ENCODE data around the gene COX7A2. TPM values are rescaled to one million over a fixed set of nuclear protein-coding genes. Genes with fewer than 3 reads are reported as not detected.

COX7A2 gene
- total RNA-seq, 2 donors from 2014 or later = 50.1 to 139 TPM

- ATAC-seq (no peak), DNase-seq (peak in 1 of 4 donors; percentile 18)
- H3K9me3 ChIP-seq = no peaks in the 10 kb centered on the region
- H3K4me3 ChIP-seq = no peak overlapping the region
- peak overlapping the region; percentile 26 to 81 (median 68) for H3K27ac ChIP-seq
- no peak for TF ChIP-seq CTCF (IDR thresholded peaks at IDR 0.05)
- no peak for TF ChIP-seq POLR2A (IDR thresholded peaks at IDR 0.05)
- no peaks in the 10 kb centered on the region for H3K36me3 ChIP-seq (replicated peaks in 1 of 2; ENCODE audit: insufficient read depth in 1 of 2, low read depth in 2 of 2)
- 38 to 51% methylated on average over 7 of the region's 7 CpGs for WGBS, 2 donors
- intact Hi-C loops (cut with DNase I) = no loop called here
- H3K4me1 ChIP-seq = peaks cover 65% of the 10 kb centered on the region
- H3K27me3 ChIP-seq = no peaks in the 10 kb centered on the region
Observed at GRCh38 chr6:75290136-75290945, 46.7 kb upstream of the COX7A2 start.

GRCh38 chr6:75288023-75288422, 44.4 kb upstream of the COX7A2 start:
- Histone ChIP-seq H3K36me3 (replicated peaks in 1 of 2; ENCODE audit: insufficient read depth in 1 of 2, low read depth in 2 of 2) (no peaks in the 10 kb centered on the region), H3K9me3 (no peaks in the 10 kb centered on the region), H3K4me1 (peaks cover 65% of the 10 kb centered on the region), H3K4me3 (no peak overlapping the region), H3K27ac (no peak overlapping the region), H3K27me3 (no peaks in the 10 kb centered on the region)
- DNase-seq (no peak), ATAC-seq (no peak)
- intact Hi-C loops (cut with DNase I) = no loop called here
- TF ChIP-seq POLR2A (IDR thresholded peaks at IDR 0.05) (no peak), CTCF (IDR thresholded peaks at IDR 0.05) (no peak)
- WGBS, 2 donors = 69 to 82% methylated on average over 1 of the region's 1 CpG

- Histone ChIP-seq H3K27me3 (no peaks in the 10 kb centered on the region), H3K9me3 (no peaks in the 10 kb centered on the region), H3K36me3 (replicated peaks in 1 of 2; ENCODE audit: insufficient read depth in 1 of 2, low read depth in 2 of 2) (no peaks in the 10 kb centered on the region), H3K4me3 (no peak overlapping the region), H3K4me1 (peaks cover 66% of the 10 kb centered on the region), H3K27ac (peak overlapping the region in 2 of 4 donors; percentile 1 to 3)
- intact Hi-C loops (cut with DNase I) = no loop called here
- WGBS, 2 donors = 68 to 79% methylated on average over 1 of the region's 1 CpG
- ATAC-seq = no peak
- DNase-seq = no peak
- TF ChIP-seq CTCF (IDR thresholded peaks at IDR 0.05) (no peak), POLR2A (IDR thresholded peaks at IDR 0.05) (no peak)
Observed at GRCh38 chr6:75287424-75287823, 43.8 kb upstream of the COX7A2 start.

GRCh38 chr6:75286955-75287354, 43.4 kb upstream of the COX7A2 start:
- Histone ChIP-seq H3K27ac (no peak overlapping the region), H3K4me3 (no peak overlapping the region), H3K9me3 (no peaks in the 10 kb centered on the region), H3K27me3 (no peaks in the 10 kb centered on the region), H3K4me1 (peaks cover 65% of the 10 kb centered on the region), H3K36me3 (replicated peaks in 1 of 2; ENCODE audit: insufficient read depth in 1 of 2, low read depth in 2 of 2) (no peaks in the 10 kb centered on the region)
- TF ChIP-seq CTCF (IDR thresholded peaks at IDR 0.05) (no peak), POLR2A (IDR thresholded peaks at IDR 0.05) (no peak)
- no peak for DNase-seq
- ATAC-seq = no peak
- intact Hi-C loops (cut with DNase I) = no loop called here
- 85 to 87% methylated on average over 2 of the region's 2 CpGs for WGBS, 2 donors

GRCh38 chr6:75285283-75285639, 41.7 kb upstream of the COX7A2 start:
- Histone ChIP-seq H3K27ac (peak overlapping the region; percentile 81 to 90 (median 85)), H3K36me3 (replicated peaks in 1 of 2; ENCODE audit: insufficient read depth in 1 of 2, low read depth in 2 of 2) (no peaks in the 10 kb centered on the region), H3K27me3 (no peaks in the 10 kb centered on the region), H3K9me3 (no peaks in the 10 kb centered on the region), H3K4me3 (peak overlapping the region; percentile 14 to 77), H3K4me1 (peaks cover 68% of the 10 kb centered on the region)
- WGBS, 2 donors = 0 to 1% methylated on average over 6 of the region's 6 CpGs
- TF ChIP-seq CTCF (IDR thresholded peaks at IDR 0.05) = no peak
- no peak for TF ChIP-seq POLR2A (IDR thresholded peaks at IDR 0.05)
- DNase-seq (no peak), ATAC-seq (no peak)
- intact Hi-C loops (cut with DNase I) = no loop called here
